H1 (cell line): ENCODE results near the gene MAFB. TPM values are rescaled to one million over a fixed set of nuclear protein-coding genes. Genes with fewer than 3 reads are reported as not detected.

Source experiments
- CTCF ChIA-PET: fragments of 300-600 bp; sonication (Branson Sonifier 250); formaldehyde crosslinking; loops from one replicate; lab custom pipeline; 2021; ENCODE audit not compliant: partially characterized antibody; lab: Charles Lee
- POLR2A ChIA-PET: fragments of 300-600 bp; sonication (Branson Sonifier 250); formaldehyde crosslinking; loops from one replicate; lab custom pipeline; 2021; ENCODE audit warnings: inconsistent platforms; ENCODE audit not compliant: partially characterized antibody; lab: Charles Lee
- DNase-seq, 2 experiments: peaks; one replicate each; pipeline versions ENCODE4 v3.0.0 to v3.0.0-alpha.2; 2010 to 2022; ENCODE audit warnings: low spot score in 2 of 2, low read depth in 1 of 2, mixed read lengths in 1 of 2
- FAIRE-seq: peaks from 2 replicates; lab custom pipeline; 2011; peaks lifted over from hg19 to GRCh38; lab: Jason Lieb, UNC
- H2AFZ ChIP-seq: 2 replicates; pipeline ENCODE4 v1.8.1; 2012; ENCODE audit warnings: low read length, inconsistent platforms
- H2AK5ac ChIP-seq: 2 replicates; pipeline ENCODE4 v1.6.1; 2013; ENCODE audit warnings: low read depth, low read length
- H2BK120ac ChIP-seq: replicated peaks from 2 replicates; pipeline ENCODE3; 2013; ENCODE audit warnings: low read depth, low read length, inconsistent platforms
- H2BK12ac ChIP-seq: 2 replicates; pipeline ENCODE4 v1.6.1; 2013; ENCODE audit warnings: low read depth, low read length
- H2BK15ac ChIP-seq: 2 replicates; pipeline ENCODE4 v1.6.1; 2013; ENCODE audit warnings: low read length
- H2BK20ac ChIP-seq: 2 replicates; pipeline ENCODE4 v1.6.1; 2013; ENCODE audit warnings: low read length
- H2BK5ac ChIP-seq: 2 replicates; pipeline ENCODE4 v1.6.1; 2013; ENCODE audit warnings: low read depth, low read length
- H3K14ac ChIP-seq: 2 replicates; pipeline ENCODE4 v1.6.1; 2013; ENCODE audit warnings: inconsistent platforms; ENCODE audit not compliant: insufficient read length
- H3K18ac ChIP-seq: 2 replicates; pipeline ENCODE4 v1.6.1; 2013; ENCODE audit warnings: low read length; ENCODE audit errors: extremely low read depth
- H3K23ac ChIP-seq: 2 replicates; pipeline ENCODE4 v1.6.1; 2013; ENCODE audit warnings: inconsistent platforms; ENCODE audit not compliant: insufficient read length
- H3K23me2 ChIP-seq: 2 replicates; pipeline ENCODE4 v1.6.1; 2013; ENCODE audit warnings: low read depth, low read length
- H3K27ac ChIP-seq: 2 replicates; pipeline ENCODE4 v1.6.1; 2011; ENCODE audit warnings: low read depth, low read length, inconsistent platforms
- H3K27me3 ChIP-seq, 4 experiments: replicated peaks in 1 of 4; 1 replicate in 1 of 4; 2 replicates in 3 of 4; pipeline versions ENCODE4 v1.6.1 to v1.8.1; 2011 to 2013; ENCODE audit warnings: low read length in 3 of 4, mild to moderate bottlenecking in 3 of 4, inconsistent platforms in 2 of 4, mixed read lengths in 2 of 4, moderate library complexity in 1 of 4; ENCODE audit not compliant: control insufficient read depth in 3 of 4, insufficient read depth in 3 of 4; ENCODE audit errors: extremely low read depth in 1 of 4
- H3K36me3 ChIP-seq, 4 experiments: 2 replicates each; pipeline versions ENCODE4 v1.6.1 to v1.8.1; 2011 to 2013; ENCODE audit warnings: mild to moderate bottlenecking in 4 of 4, low read length in 3 of 4, moderate library complexity in 2 of 4, control low read depth in 1 of 4, inconsistent platforms in 1 of 4; ENCODE audit not compliant: insufficient read depth in 4 of 4, control insufficient read depth in 2 of 4
- H3K4ac ChIP-seq: replicated peaks from 2 replicates; pipeline ENCODE3; 2013; ENCODE audit warnings: low read length, low read depth, mixed read lengths, inconsistent platforms; ENCODE audit not compliant: insufficient read length
- H3K4me1 ChIP-seq, 4 experiments: replicated peaks in 1 of 4; 1 replicate in 1 of 4; 2 replicates in 3 of 4; pipeline versions ENCODE4 v1.6.1 to v1.8.1; 2011 to 2013; ENCODE audit warnings: low read length in 3 of 4, inconsistent platforms in 2 of 4, mixed read lengths in 1 of 4; ENCODE audit not compliant: insufficient read depth in 4 of 4, control insufficient read depth in 3 of 4
- H3K4me2 ChIP-seq, 2 experiments: 2 replicates each; pipeline versions ENCODE4 v1.6.1 to v1.8.1; 2011 to 2013; ENCODE audit warnings: low read depth in 2 of 2, low read length in 2 of 2, control low read depth in 1 of 2, inconsistent platforms in 1 of 2, mild to moderate bottlenecking in 1 of 2; ENCODE audit not compliant: insufficient read depth in 1 of 2
- H3K4me3 ChIP-seq, 4 experiments: fragments of 200-600, 300-600 bp in 1 of 4; sonication (generic), shearing (Covaris generic), sonication (Bioruptor Twin) in 1 of 4; 2 replicates each; pipeline versions ENCODE4 v1.5.1 to v1.8.1; 2011 to 2016; ENCODE audit warnings: low read length in 4 of 4, low read depth in 3 of 4, control low read depth in 2 of 4, inconsistent platforms in 2 of 4, mild to moderate bottlenecking in 2 of 4, mixed read lengths in 1 of 4, moderate library complexity in 1 of 4; ENCODE audit not compliant: insufficient read depth in 2 of 4; ENCODE audit errors: extremely low read depth in 1 of 4
- H3K56ac ChIP-seq: replicated peaks from 2 replicates; pipeline ENCODE3; 2013; ENCODE audit warnings: low read depth, mild to moderate bottlenecking, mixed read lengths, low read length, inconsistent platforms; ENCODE audit not compliant: insufficient read length
- H3K79me1 ChIP-seq: 2 replicates; pipeline ENCODE4 v1.6.1; 2013; ENCODE audit warnings: low read depth, low read length, control low read depth
- H3K79me2 ChIP-seq, 2 experiments: 2 replicates each; pipeline versions ENCODE4 v1.6.1 to v1.8.1; 2012 to 2013; ENCODE audit warnings: low read length in 2 of 2, mild to moderate bottlenecking in 2 of 2, inconsistent platforms in 1 of 2; ENCODE audit not compliant: insufficient read depth in 2 of 2, control insufficient read depth in 1 of 2
- H3K9ac ChIP-seq, 4 experiments: replicated peaks in 1 of 4; 1 replicate in 1 of 4; 2 replicates in 3 of 4; pipeline versions ENCODE4 v1.6.1 to v1.8.1; 2011 to 2013; ENCODE audit warnings: low read depth in 3 of 4, low read length in 3 of 4, control low read depth in 2 of 4, mild to moderate bottlenecking in 2 of 4, moderate library complexity in 2 of 4, inconsistent platforms in 1 of 4; ENCODE audit errors: extremely low read depth in 1 of 4
- H3K9me3 ChIP-seq, 2 experiments: 2 replicates each; pipeline versions ENCODE4 v1.6.1 to v1.8.1; 2012 to 2013; ENCODE audit warnings: mild to moderate bottlenecking in 2 of 2, moderate library complexity in 2 of 2, control low read depth in 1 of 2, inconsistent platforms in 1 of 2, low read depth in 1 of 2, low read length in 1 of 2, mixed read lengths in 1 of 2; ENCODE audit not compliant: insufficient read depth in 2 of 2
- H4K20me1 ChIP-seq, 2 experiments: replicated peaks in 1 of 2; 2 replicates each; pipeline versions ENCODE3 to v1.8.1; 2011 to 2013; ENCODE audit warnings: inconsistent platforms in 2 of 2, low read length in 2 of 2, mild to moderate bottlenecking in 1 of 2; ENCODE audit not compliant: insufficient read depth in 2 of 2, control insufficient read depth in 1 of 2
- H4K5ac ChIP-seq: 2 replicates; pipeline ENCODE4 v1.6.1; 2013; ENCODE audit warnings: low read length, low read depth, mixed read lengths, inconsistent platforms; ENCODE audit not compliant: insufficient read length
- H4K8ac ChIP-seq: 2 replicates; pipeline ENCODE4 v1.8.0; 2013; ENCODE audit warnings: mild to moderate bottlenecking, moderate library complexity, low read length, inconsistent platforms; ENCODE audit not compliant: insufficient read depth; ENCODE audit errors: extremely low read depth
- H4K91ac ChIP-seq: replicated peaks from 2 replicates; pipeline ENCODE3; 2013; ENCODE audit warnings: low read length, mixed read lengths, inconsistent platforms; ENCODE audit not compliant: insufficient read length
- BRCA1 ChIP-seq: IDR thresholded peaks from 2 replicates; pipeline ENCODE4 v1.6.1; 2012; ENCODE audit warnings: low read depth, low read length, improper control_type of control experiment
- EP300 ChIP-seq, 2 experiments: IDR thresholded peaks; 1 replicate in 1 of 2; 2 replicates in 1 of 2; pipeline ENCODE4 v1.6.1; 2011 to 2012; ENCODE audit warnings: low read depth in 2 of 2, low read length in 2 of 2, mild to moderate bottlenecking in 2 of 2, borderline replicate concordance in 1 of 2, inconsistent platforms in 1 of 2, moderate library complexity in 1 of 2
- EZH2 ChIP-seq: fragments of 200-600 bp; sonication (generic); IDR thresholded peaks from 2 replicates; pipeline ENCODE4 v1.7.1; 2012; ENCODE audit warnings: low read depth, mild to moderate bottlenecking, moderate library complexity, low read length, inconsistent platforms; ENCODE audit not compliant: severe bottlenecking
- GABPA ChIP-seq: IDR thresholded peaks from 2 replicates; pipeline ENCODE4 v1.6.1; 2011; ENCODE audit warnings: mild to moderate bottlenecking, low read length, moderate library complexity, borderline replicate concordance; ENCODE audit not compliant: insufficient read depth
- HDAC2 ChIP-seq, 2 experiments: fragments of 300-600 bp in 1 of 2; sonication (generic) in 1 of 2; IDR thresholded peaks; 2 replicates each; pipeline ENCODE4 v1.6.1; 2011 to 2012; ENCODE audit warnings: low read depth in 2 of 2, low read length in 2 of 2, mild to moderate bottlenecking in 2 of 2, moderate library complexity in 2 of 2, borderline replicate concordance in 1 of 2, inconsistent platforms in 1 of 2
- KDM1A ChIP-seq: fragments of 200-600, 300-600 bp; sonication (generic); IDR thresholded peaks from 2 replicates; pipeline ENCODE4 v1.7.1; 2016; ENCODE audit warnings: mild to moderate bottlenecking, low read length, borderline replicate concordance
- POLR2A ChIP-seq, 2 experiments: IDR thresholded peaks; 1 replicate in 1 of 2; 2 replicates in 1 of 2; pipeline ENCODE4 v1.6.1; 2011; ENCODE audit warnings: low read depth in 2 of 2, low read length in 2 of 2, mild to moderate bottlenecking in 2 of 2; ENCODE audit errors: control extremely low read depth in 1 of 2
- POLR2AphosphoS5 ChIP-seq: IDR thresholded peaks from 2 replicates; pipeline ENCODE4 v1.6.1; 2011; ENCODE audit warnings: low read depth, low read length
- SAP30 ChIP-seq: fragments of 300-600 bp; sonication (generic); IDR thresholded peaks from 2 replicates; pipeline ENCODE4 v1.7.1; 2012; ENCODE audit warnings: low read length, moderate library complexity, mild to moderate bottlenecking, inconsistent platforms; ENCODE audit not compliant: insufficient read depth, insufficient replicate concordance
- SIN3A ChIP-seq, 2 experiments: IDR thresholded peaks in 1 of 2; conservative IDR thresholded peaks in 1 of 2; 2 replicates each; pipeline ENCODE4 v1.6.1; 2011 to 2012; ENCODE audit warnings: low read length in 2 of 2, improper control_type of control experiment in 1 of 2, low read depth in 1 of 2, mild to moderate bottlenecking in 1 of 2
- SP1 ChIP-seq: IDR thresholded peaks from 2 replicates; pipeline ENCODE4 v1.6.1; 2011; ENCODE audit warnings: low read depth, low read length
- SP2 ChIP-seq: IDR thresholded peaks from 2 replicates; pipeline ENCODE4 v1.6.1; 2012; ENCODE audit warnings: mild to moderate bottlenecking, low read length, inconsistent platforms
- TEAD4 ChIP-seq: IDR thresholded peaks from 2 replicates; pipeline ENCODE4 v1.6.1; 2012; ENCODE audit warnings: low read depth, low read length, inconsistent platforms, mixed read lengths
- ZNF274 ChIP-seq: IDR thresholded peaks from 2 replicates; pipeline ENCODE4 v1.7.0; 2012; ENCODE audit warnings: low read length, borderline replicate concordance; ENCODE audit errors: extremely low read depth
- WGBS, 2 experiments: shearing (Covaris generic) in 1 of 2; methylation state at CpG; one replicate each; pipeline versions ENCODE4 v1.1.6 to v1.1.7; 2013 to 2015; ENCODE audit warnings: low lambda C conversion rate in 2 of 2, mixed read lengths in 2 of 2, inconsistent platforms in 1 of 2, low coverage in 1 of 2, missing lambda C conversion rate in 1 of 2; ENCODE audit not compliant: insufficient replicate concordance in 2 of 2, insufficient coverage in 1 of 2, insufficient read length in 1 of 2; ENCODE audit errors: extremely low coverage in 1 of 2, missing lambda C conversion rate in 1 of 2; 5-methylcytosine and 5-hydroxymethylcytosine counted together
- polyA plus RNA-seq, 7 experiments: library from polyadenylated mRNA; depleted of rRNA in 3 of 7; stranded (reverse) in 5 of 7; unstranded in 2 of 7; fragments of >200 nt in 5 of 7; fragments of 200-250 nt in 2 of 7; gene quantifications; 1 replicate in 5 of 7; 2 replicates in 1 of 7; 4 replicates in 1 of 7; pipeline versions ENCODE4 v1.2.1 to v1.2.3, GENCODE V29; 2011 to 2013; ENCODE audit warnings: missing spikeins in 2 of 7, mixed read lengths in 2 of 7
- total RNA-seq: library from RNA; stranded (reverse); fragmentation: NEBNext Ultra II Directional; extraction: Animal tissue kit (Norgen Biotek cat#: 25700); gene quantifications from 2 replicates; pipeline ENCODE4 v1.2.1, GENCODE V29; 2021

MAFB gene
- total and polyA plus RNA-seq, 2 of the 8 experiments (the other 6 are each of a cell fraction or from before 2014, with no cell fraction given), result 0.83 to 1.8 TPM

DNA sequence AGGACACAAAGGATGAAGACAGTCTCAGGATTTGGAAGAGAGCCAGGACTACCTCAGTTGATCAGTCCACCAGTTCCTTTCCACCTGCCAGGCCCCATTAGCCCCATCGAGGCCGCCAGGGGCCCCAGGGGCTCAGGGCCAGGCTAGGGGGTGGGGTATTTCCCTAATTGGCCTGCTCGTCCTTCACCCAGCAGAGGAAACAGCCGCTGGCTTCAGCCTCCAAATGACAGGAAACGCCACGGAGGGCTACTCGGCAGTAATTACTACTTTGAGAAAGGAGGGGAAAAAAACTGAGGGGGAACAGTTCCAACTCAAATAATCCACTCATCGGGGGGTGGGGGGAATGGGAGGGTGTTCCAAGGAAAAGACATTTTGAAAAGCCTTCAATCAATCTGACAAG lies 42.7 kb downstream of the MAFB start:
- no peaks in the 10 kb centered on the region for H3K9me3 ChIP-seq
- no peak overlapping the region for H3K9ac ChIP-seq
- no peaks in the 10 kb centered on the region for H3K23me2 ChIP-seq
- H2AFZ ChIP-seq, result no peak overlapping the region
- no peak overlapping the region for H4K91ac ChIP-seq
- CTCF ChIA-PET, result interaction anchor here (0.6 kb wide), 1 partner anchor 423 kb away, joined by 3 read pairs; no protein-coding TSS in a partner anchor
- no peak overlapping the region for H3K14ac ChIP-seq
- DNase-seq (no peak), FAIRE-seq (no peak)
- no peak overlapping the region for H2AK5ac ChIP-seq
- H2BK20ac ChIP-seq, result no peak overlapping the region
- WGBS, 2 experiments, result 73% methylated on average over 4 of the region's 8 CpGs; no CpG with 5 or more reads in 1 of the 2 experiments
- no peaks in the 10 kb centered on the region for H3K36me3 ChIP-seq
- H2BK5ac ChIP-seq, result no peak overlapping the region
- H2BK120ac ChIP-seq, result no peak overlapping the region
- no peak overlapping the region for H4K8ac ChIP-seq
- H3K4me2 ChIP-seq, result no peak overlapping the region
- H3K4me1 ChIP-seq, result no peaks in the 10 kb centered on the region; a peak in 1 of 7 replicates
- peaks cover 0 to 1% of the 10 kb centered on the region in 2 experiments for H4K20me1 ChIP-seq
- H4K5ac ChIP-seq, result no peak overlapping the region
- no peaks in the 10 kb centered on the region for H3K79me1 ChIP-seq
- no peak overlapping the region for H3K18ac ChIP-seq
- no peaks in the 10 kb centered on the region for H3K27me3 ChIP-seq
- no peaks in the 10 kb centered on the region for H3K79me2 ChIP-seq
- H3K4ac ChIP-seq, result no peak overlapping the region
- POLR2A ChIA-PET, result no interaction called here
- H3K23ac ChIP-seq, result no peak overlapping the region
- H2BK12ac ChIP-seq, result no peak overlapping the region
- no peak overlapping the region for H2BK15ac ChIP-seq
- H3K27ac ChIP-seq, result no peak overlapping the region
- no peak overlapping the region for H3K4me3 ChIP-seq
- H3K56ac ChIP-seq, result no peak overlapping the region
- no peak for TF ChIP-seq SIN3A (conservative IDR thresholded peaks at IDR 0.05 in 1 of 2, IDR thresholded peaks at IDR 0.05 in 1 of 2; ENCODE audit: low read depth in 1 of 2, low read length in 2 of 2)
- no peak for TF ChIP-seq SP1
- TF ChIP-seq POLR2A (IDR thresholded peaks at IDR 0.05; ENCODE audit: control extremely low read depth in 1 of 2, low read depth in 2 of 2, low read length in 2 of 2), result no peak
- TF ChIP-seq EZH2, result no peak
- TF ChIP-seq HDAC2 (IDR thresholded peaks at IDR 0.05; ENCODE audit: borderline replicate concordance in 1 of 2, low read depth in 2 of 2, low read length in 2 of 2), result no peak
- no peak for TF ChIP-seq SAP30
- TF ChIP-seq EP300 (IDR thresholded peaks at IDR 0.05; ENCODE audit: borderline replicate concordance in 1 of 2, low read depth in 2 of 2, low read length in 2 of 2), result no peak
- no peak for TF ChIP-seq TEAD4
- no peak for TF ChIP-seq SP2
- TF ChIP-seq GABPA, result no peak
- no peak for TF ChIP-seq POLR2AphosphoS5
- TF ChIP-seq KDM1A, result no peak
- TF ChIP-seq ZNF274, result no peak
- TF ChIP-seq BRCA1, result no peak
